OCI-LY7 (cell line): ENCODE results near the gene AGA. TPM values are rescaled to one million over a fixed set of nuclear protein-coding genes. Genes with fewer than 3 reads are reported as not detected.

Experiments used
- BruUV-seq: library from RNA; stranded (reverse); fragments of 400-500 nt; replicated peaks from 2 replicates; lab custom pipeline; 2021; lab: Mats Ljungman, UMichigan
- CTCF ChIA-PET: fragments of 300-600 bp; sonication (Branson Sonifier 250); formaldehyde crosslinking; loops from one replicate; lab custom pipeline; 2022; ENCODE audit warnings: antibody characterized with exemption; ENCODE audit not compliant: unreplicated experiment; lab: Charles Lee
- POLR2A ChIA-PET: fragments of 300-600 bp; sonication (Branson Sonifier 250); formaldehyde crosslinking; loops from one replicate; lab custom pipeline; 2022; ENCODE audit warnings: antibody characterized with exemption; lab: Charles Lee
- DNase-seq: peaks from one replicate; pipeline ENCODE4 v3.0.0-alpha.2; 2015; ENCODE audit warnings: low spot score
- H2AFZ ChIP-seq: fragments of 200-600 bp; sonication (generic), shearing (Covaris generic); 2 replicates; pipeline ENCODE4 v1.6.1; 2014; ENCODE audit warnings: mild to moderate bottlenecking, antibody characterized with exemption, low read length, moderate library complexity
- H3K27ac ChIP-seq: fragments of 200-600 bp; sonication (generic); 2 replicates; pipeline ENCODE4 v1.5.1; 2014; ENCODE audit warnings: mixed run types, low read depth, mild to moderate bottlenecking, moderate library complexity, low read length, inconsistent platforms; ENCODE audit not compliant: poor library complexity, severe bottlenecking
- H3K36me3 ChIP-seq: fragments of 200-600 bp; sonication (generic); 2 replicates; pipeline ENCODE4 v1.6.1; 2014; ENCODE audit warnings: mild to moderate bottlenecking, antibody characterized with exemption, low read length, moderate library complexity, mixed read lengths; ENCODE audit not compliant: insufficient read depth
- H3K4me1 ChIP-seq: fragments of 200-600 bp; sonication (generic); 2 replicates; pipeline ENCODE4 v1.5.1; 2014; ENCODE audit warnings: mild to moderate bottlenecking, low read length; ENCODE audit not compliant: insufficient read depth, poor library complexity, severe bottlenecking
- H3K4me2 ChIP-seq: fragments of 200-600 bp; sonication (generic); 2 replicates; pipeline ENCODE4 v1.6.1; 2014; ENCODE audit warnings: mild to moderate bottlenecking, low read length
- H3K4me3 ChIP-seq: fragments of 200-600 bp; sonication (generic); 2 replicates; pipeline ENCODE4 v1.5.1; 2014; ENCODE audit warnings: mild to moderate bottlenecking, low read depth, low read length; ENCODE audit not compliant: poor library complexity, severe bottlenecking
- H3K79me2 ChIP-seq: fragments of 200-600 bp; sonication (generic); 2 replicates; pipeline ENCODE4 v1.6.1; 2016; ENCODE audit warnings: low read depth, mild to moderate bottlenecking, low read length, moderate library complexity, mixed read lengths; ENCODE audit not compliant: insufficient read depth
- H3K9me2 ChIP-seq: fragments of 200-600 bp; sonication (generic); 2 replicates; pipeline ENCODE4 v1.6.1; 2016; ENCODE audit warnings: mild to moderate bottlenecking, low read length, mixed read lengths; ENCODE audit not compliant: insufficient read depth
- H3K9me3 ChIP-seq: fragments of 200-600 bp; sonication (generic); 2 replicates; pipeline ENCODE4 v1.6.1; 2014; ENCODE audit warnings: mild to moderate bottlenecking, mixed run types, low read length, mixed read lengths
- H4K20me1 ChIP-seq: fragments of 200-600 bp; sonication (generic); 2 replicates; pipeline ENCODE4 v1.6.1; 2014; ENCODE audit warnings: mild to moderate bottlenecking, antibody characterized with exemption, low read length, moderate library complexity, mixed read lengths; ENCODE audit not compliant: insufficient read depth
- CTCF ChIP-seq: fragments of 200-600 bp; sonication (generic); conservative IDR thresholded peaks from 2 replicates; pipeline ENCODE4 v1.5.1; 2014; ENCODE audit warnings: mild to moderate bottlenecking, antibody characterized with exemption, low read length, moderate library complexity, mixed read lengths
- EZH2phosphoT487 ChIP-seq: fragments of 200-600 bp; sonication (generic); IDR thresholded peaks from 2 replicates; pipeline ENCODE4 v1.6.1; 2018; ENCODE audit warnings: low read depth, borderline replicate concordance, mild to moderate bottlenecking, mixed run types, antibody characterized with exemption, low read length, moderate library complexity, mixed read lengths
- intact Hi-C: fragments of 100-400 bp; cut with micrococcal nuclease; formaldehyde crosslinking; loops from one replicate; pipeline ENCODE4 v1.10.0; 2022; ENCODE audit not compliant: unreplicated experiment
- total RNA-seq, 2 experiments: library from RNA; depleted of rRNA in 1 of 2; stranded (reverse); fragments of >200 nt in 1 of 2; shearing (Covaris generic) in 1 of 2; gene quantifications; 2 replicates each; pipeline ENCODE4 v1.2.3, GENCODE V29; 2014 to 2022

The AGA gene
- total RNA-seq, 2 experiments from 2014 or later = 15.5 to 23.2 TPM

GRCh38 chr4:177460460-177460859 is 18.2 kb upstream of the AGA start:
- ChIA-PET POLR2A (interaction anchor here (0.7 to 1.1 kb wide), 3 partner anchors 8 to 21 kb away, joined by 3 to 5 read pairs (median 3); no protein-coding TSS in a partner anchor), CTCF (no interaction called here)
- Histone ChIP-seq H3K9me2 (no peaks in the 10 kb centered on the region), H3K36me3 (no peaks in the 10 kb centered on the region), H3K4me2 (no peak overlapping the region), H3K9me3 (no peaks in the 10 kb centered on the region), H3K79me2 (no peaks in the 10 kb centered on the region), H3K27ac (no peak overlapping the region), H2AFZ (no peak overlapping the region), H4K20me1 (no peaks in the 10 kb centered on the region), H3K4me1 (no peaks in the 10 kb centered on the region), H3K4me3 (no peak overlapping the region)
- intact Hi-C loops = no loop called here
- BruUV-seq = no TSS peak
- no peak for DNase-seq
- TF ChIP-seq CTCF (no peak), EZH2phosphoT487 (no peak)

- DNase-seq = no peak
- Histone ChIP-seq H3K4me1 (no peaks in the 10 kb centered on the region), H3K27ac (no peak overlapping the region), H3K9me3 (no peaks in the 10 kb centered on the region), H3K9me2 (no peaks in the 10 kb centered on the region), H3K36me3 (no peaks in the 10 kb centered on the region), H3K79me2 (no peaks in the 10 kb centered on the region), H4K20me1 (no peaks in the 10 kb centered on the region), H3K4me3 (no peak overlapping the region), H2AFZ (no peak overlapping the region), H3K4me2 (no peak overlapping the region)
- BruUV-seq = no TSS peak
- ChIA-PET POLR2A (interaction anchor here (1.1 kb wide), 1 partner anchor 25 kb away, joined by 4 read pairs; no protein-coding TSS in a partner anchor), CTCF (no interaction called here)
- intact Hi-C loops = no loop called here
- TF ChIP-seq EZH2phosphoT487 (no peak), CTCF (no peak)
Measured at GRCh38 chr4:177455561-177455970, 13.3 kb upstream of the AGA start.

GRCh38 chr4:177453116-177453515 is 10.9 kb upstream of the AGA start:
- POLR2A ChIA-PET = no interaction called here
- H3K79me2 ChIP-seq = no peaks in the 10 kb centered on the region
- no peaks in the 10 kb centered on the region for H3K9me3 ChIP-seq
- no peak overlapping the region for H2AFZ ChIP-seq
- no peaks in the 10 kb centered on the region for H3K36me3 ChIP-seq
- H3K9me2 ChIP-seq = no peaks in the 10 kb centered on the region
- intact Hi-C loops = no loop called here
- no TSS peak for BruUV-seq
- no peak overlapping the region for H3K4me3 ChIP-seq
- CTCF ChIA-PET = no interaction called here
- no peak for TF ChIP-seq EZH2phosphoT487
- TF ChIP-seq CTCF = no peak
- no peak overlapping the region for H3K4me2 ChIP-seq
- H3K4me1 ChIP-seq = no peaks in the 10 kb centered on the region
- no peak for DNase-seq
- H4K20me1 ChIP-seq = no peaks in the 10 kb centered on the region
- no peak overlapping the region for H3K27ac ChIP-seq
